Measurements from ENCODE around the gene TEX22. TPM values are rescaled to one million over a fixed set of nuclear protein-coding genes. Genes with fewer than 3 reads are reported as not detected.
A peak's percentile ranks its signal among the peaks of the same experiment; 100 is the strongest.

TEX22 gene
- total and polyA plus RNA-seq, 2 donors, result 0.85 to 1.2 TPM

- Histone ChIP-seq H3K4me3 (ENCODE audit: low read length in 2 of 2) (peak overlapping the region in 1 of 2 donors; percentile 18), H3K36me3 (ENCODE audit: control insufficient read depth in 2 of 2, insufficient read depth in 2 of 2, low read length in 1 of 2) (peaks cover 4 to 7% of the 10 kb centered on the region in 2 donors), H3K27ac (ENCODE audit: low read depth in 1 of 2, low read length in 1 of 2) (no peak overlapping the region), H3K4me1 (ENCODE audit: control insufficient read depth in 2 of 2, insufficient read depth in 2 of 2, low read length in 2 of 2) (peaks cover 8 to 9% of the 10 kb centered on the region in 2 donors), H3K27me3 (ENCODE audit: control insufficient read depth in 2 of 2, insufficient read depth in 1 of 2, low read length in 1 of 2) (no peaks in the 10 kb centered on the region), H3K9me3 (ENCODE audit: control insufficient read depth in 2 of 2, insufficient read depth in 1 of 2, low read length in 1 of 2) (no peaks in the 10 kb centered on the region)
- 12% methylated on average over 58 of the region's 58 CpGs for WGBS
- DNase-seq (ENCODE audit: low read depth in 6 of 9, low spot score in 9 of 9), result peak in 5 of 9 donors; percentile 18 to 60 (median 25)
Observed at GRCh38 chr14:105363847-105364708, 34.3 kb upstream of the TEX22 start.

DNA sequence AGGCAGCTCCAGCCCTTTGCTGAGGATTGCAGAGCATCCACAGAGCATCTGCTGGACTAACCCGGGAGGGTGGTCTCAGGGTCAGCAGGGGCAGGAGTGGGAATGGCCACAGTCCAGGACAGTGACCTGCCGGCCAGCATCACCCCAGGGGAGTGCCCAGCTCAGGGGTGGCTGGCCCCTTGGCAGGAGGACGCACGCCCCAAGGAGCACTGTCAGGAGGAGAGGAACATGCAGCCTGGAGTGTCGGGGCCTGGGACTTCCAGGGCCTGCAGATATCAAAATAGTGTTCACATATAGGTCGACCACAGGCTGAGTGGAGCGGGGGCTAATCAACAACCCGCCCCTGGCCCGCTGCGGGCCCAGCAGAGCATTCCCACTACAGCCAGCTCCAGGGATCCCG is 33.2 kb upstream of the TEX22 start:
- Histone ChIP-seq H3K27me3 (ENCODE audit: control insufficient read depth in 2 of 2, insufficient read depth in 1 of 2, low read length in 1 of 2) (no peaks in the 10 kb centered on the region), H3K9me3 (ENCODE audit: control insufficient read depth in 2 of 2, insufficient read depth in 1 of 2, low read length in 1 of 2) (no peaks in the 10 kb centered on the region), H3K4me1 (ENCODE audit: control insufficient read depth in 2 of 2, insufficient read depth in 2 of 2, low read length in 2 of 2) (peaks cover 8 to 9% of the 10 kb centered on the region in 2 donors), H3K36me3 (ENCODE audit: control insufficient read depth in 2 of 2, insufficient read depth in 2 of 2, low read length in 1 of 2) (peaks cover 4 to 7% of the 10 kb centered on the region in 2 donors), H3K27ac (ENCODE audit: low read depth in 1 of 2, low read length in 1 of 2) (no peak overlapping the region), H3K4me3 (ENCODE audit: low read length in 2 of 2) (no peak overlapping the region)
- no peak for DNase-seq (ENCODE audit: low read depth in 6 of 9, low spot score in 9 of 9)
- WGBS, result 97% methylated on average over 11 of the region's 11 CpGs

DNA sequence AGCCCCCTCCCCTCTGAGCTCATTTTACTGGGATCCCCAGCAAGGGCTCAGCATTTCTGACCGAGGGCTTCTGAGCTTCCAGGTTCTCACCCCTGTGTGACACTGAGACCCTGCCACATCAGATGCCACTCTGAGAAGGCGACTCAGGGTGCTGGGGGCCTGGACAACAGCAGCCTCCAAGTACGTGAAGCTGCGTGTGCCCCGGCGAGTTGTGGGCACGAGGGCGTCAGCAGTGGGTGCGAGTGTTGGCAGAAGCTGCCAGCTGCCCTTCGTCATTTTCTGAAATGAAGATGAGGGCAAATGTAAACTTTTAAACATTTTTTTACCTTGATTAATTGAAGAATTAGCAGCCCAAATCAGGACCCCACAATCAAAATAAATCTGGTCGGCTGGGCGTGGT is 32.7 kb upstream of the TEX22 start:
- H3K4me1 ChIP-seq (ENCODE audit: control insufficient read depth in 2 of 2, insufficient read depth in 2 of 2, low read length in 2 of 2), result peaks cover 8 to 9% of the 10 kb centered on the region in 2 donors
- DNase-seq (ENCODE audit: low read depth in 6 of 9, low spot score in 9 of 9), result no peak
- H3K36me3 ChIP-seq (ENCODE audit: control insufficient read depth in 2 of 2, insufficient read depth in 2 of 2, low read length in 1 of 2), result peaks cover 4 to 6% of the 10 kb centered on the region in 2 donors
- no peak overlapping the region for H3K27ac ChIP-seq (ENCODE audit: low read depth in 1 of 2, low read length in 1 of 2)
- WGBS, result 99% methylated on average over 12 of the region's 12 CpGs
- H3K4me3 ChIP-seq (ENCODE audit: low read length in 2 of 2), result no peak overlapping the region
- H3K9me3 ChIP-seq (ENCODE audit: control insufficient read depth in 2 of 2, insufficient read depth in 1 of 2, low read length in 1 of 2), result no peaks in the 10 kb centered on the region
- no peaks in the 10 kb centered on the region for H3K27me3 ChIP-seq (ENCODE audit: control insufficient read depth in 2 of 2, insufficient read depth in 1 of 2, low read length in 1 of 2)

DNA sequence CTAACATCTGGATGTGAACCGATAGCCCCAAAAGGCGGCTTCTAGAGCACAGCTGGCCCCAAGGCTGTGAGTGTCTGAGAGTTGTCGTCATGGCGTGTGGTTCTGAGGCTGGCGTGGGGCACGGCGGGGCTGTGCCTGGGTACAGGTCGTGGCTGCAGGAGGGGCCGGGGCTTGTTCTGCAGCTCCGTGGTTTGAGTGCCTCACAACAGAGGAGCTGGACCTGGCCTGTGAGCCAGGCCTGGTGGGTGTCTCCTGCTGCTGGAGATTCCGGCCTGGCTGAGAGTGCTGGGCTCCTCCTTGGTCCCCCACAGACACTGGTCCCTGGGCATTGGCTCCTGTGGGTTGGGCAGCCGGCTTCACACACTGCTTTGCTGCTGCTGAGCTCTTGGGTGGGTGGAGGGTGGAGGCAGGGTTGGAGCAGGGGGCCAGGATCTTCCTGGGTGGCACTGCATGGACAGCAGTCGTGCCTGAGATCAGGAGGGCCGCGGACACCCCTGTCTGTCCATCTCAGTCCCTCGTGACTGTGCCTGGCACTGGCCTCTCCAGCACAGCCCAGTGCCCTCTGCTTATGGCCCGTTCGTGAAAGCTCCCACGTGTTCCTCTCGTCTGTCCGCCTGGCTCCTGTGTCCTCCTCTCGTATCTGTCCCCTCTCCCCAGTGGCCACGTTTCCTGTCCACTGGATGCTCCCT is 31.8 kb upstream of the TEX22 start:
- Histone ChIP-seq H3K9me3 (ENCODE audit: control insufficient read depth in 2 of 2, insufficient read depth in 1 of 2, low read length in 1 of 2) (no peaks in the 10 kb centered on the region), H3K4me1 (ENCODE audit: control insufficient read depth in 2 of 2, insufficient read depth in 2 of 2, low read length in 2 of 2) (peaks cover 8 to 9% of the 10 kb centered on the region in 2 donors), H3K36me3 (ENCODE audit: control insufficient read depth in 2 of 2, insufficient read depth in 2 of 2, low read length in 1 of 2) (peaks cover 3 to 4% of the 10 kb centered on the region in 2 donors), H3K4me3 (ENCODE audit: low read length in 2 of 2) (no peak overlapping the region), H3K27ac (ENCODE audit: low read depth in 1 of 2, low read length in 1 of 2) (no peak overlapping the region), H3K27me3 (ENCODE audit: control insufficient read depth in 2 of 2, insufficient read depth in 1 of 2, low read length in 1 of 2) (no peaks in the 10 kb centered on the region)
- WGBS, result 97% methylated on average over 23 of the region's 23 CpGs
- DNase-seq (ENCODE audit: low read depth in 6 of 9, low spot score in 9 of 9), result no peak

GRCh38 chr14:105367116-105368031 is 31.0 kb upstream of the TEX22 start:
- H3K9me3 ChIP-seq (ENCODE audit: control insufficient read depth in 2 of 2, insufficient read depth in 1 of 2, low read length in 1 of 2), result no peaks in the 10 kb centered on the region
- H3K4me1 ChIP-seq (ENCODE audit: control insufficient read depth in 2 of 2, insufficient read depth in 2 of 2, low read length in 2 of 2), result peaks cover 8 to 9% of the 10 kb centered on the region in 2 donors
- WGBS, result 97% methylated on average over 34 of the region's 34 CpGs
- no peaks in the 10 kb centered on the region for H3K27me3 ChIP-seq (ENCODE audit: control insufficient read depth in 2 of 2, insufficient read depth in 1 of 2, low read length in 1 of 2)
- H3K4me3 ChIP-seq (ENCODE audit: low read length in 2 of 2), result no peak overlapping the region
- peaks cover 3 to 4% of the 10 kb centered on the region in 2 donors for H3K36me3 ChIP-seq (ENCODE audit: control insufficient read depth in 2 of 2, insufficient read depth in 2 of 2, low read length in 1 of 2)
- no peak for DNase-seq (ENCODE audit: low read depth in 6 of 9, low spot score in 9 of 9)
- H3K27ac ChIP-seq (ENCODE audit: low read depth in 1 of 2, low read length in 1 of 2), result no peak overlapping the region

GRCh38 chr14:105368032-105368417 is 30.3 kb upstream of the TEX22 start:
- Histone ChIP-seq H3K27me3 (ENCODE audit: control insufficient read depth in 2 of 2, insufficient read depth in 1 of 2, low read length in 1 of 2) (no peaks in the 10 kb centered on the region), H3K36me3 (ENCODE audit: control insufficient read depth in 2 of 2, insufficient read depth in 2 of 2, low read length in 1 of 2) (peaks cover 3 to 4% of the 10 kb centered on the region in 2 donors), H3K4me3 (ENCODE audit: low read length in 2 of 2) (no peak overlapping the region), H3K27ac (ENCODE audit: low read depth in 1 of 2, low read length in 1 of 2) (no peak overlapping the region), H3K4me1 (ENCODE audit: control insufficient read depth in 2 of 2, insufficient read depth in 2 of 2, low read length in 2 of 2) (peaks cover 8 to 9% of the 10 kb centered on the region in 2 donors), H3K9me3 (ENCODE audit: control insufficient read depth in 2 of 2, insufficient read depth in 1 of 2, low read length in 1 of 2) (no peaks in the 10 kb centered on the region)
- no peak for DNase-seq (ENCODE audit: low read depth in 6 of 9, low spot score in 9 of 9)
- 98% methylated on average over 20 of the region's 20 CpGs for WGBS

DNA sequence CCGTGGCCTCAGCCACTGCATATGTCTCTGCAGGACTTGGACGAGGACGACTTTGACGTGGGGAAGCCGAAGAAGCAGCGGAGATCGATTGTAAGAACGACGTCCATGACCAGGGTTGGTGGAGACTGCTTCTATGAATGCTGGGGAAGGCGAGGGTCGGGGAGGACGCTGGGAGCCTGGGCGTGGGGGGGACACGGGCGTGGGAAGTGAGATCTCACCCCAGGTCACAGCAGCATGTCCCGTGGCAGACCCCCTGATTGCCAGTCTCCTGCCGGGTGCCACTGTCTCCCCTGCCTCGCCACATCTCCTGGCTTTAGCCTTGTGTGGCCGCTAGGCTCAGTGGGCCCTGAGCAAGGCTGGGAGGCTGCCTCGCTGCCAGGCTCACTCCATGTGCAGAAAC is 29.9 kb upstream of the TEX22 start:
- no peaks in the 10 kb centered on the region for H3K27me3 ChIP-seq (ENCODE audit: control insufficient read depth in 2 of 2, insufficient read depth in 1 of 2, low read length in 1 of 2)
- no peak overlapping the region for H3K4me3 ChIP-seq (ENCODE audit: low read length in 2 of 2)
- H3K36me3 ChIP-seq (ENCODE audit: control insufficient read depth in 2 of 2, insufficient read depth in 2 of 2, low read length in 1 of 2), result peaks cover 3 to 4% of the 10 kb centered on the region in 2 donors
- H3K4me1 ChIP-seq (ENCODE audit: control insufficient read depth in 2 of 2, insufficient read depth in 2 of 2, low read length in 2 of 2), result peaks cover 8 to 9% of the 10 kb centered on the region in 2 donors
- no peak for DNase-seq (ENCODE audit: low read depth in 6 of 9, low spot score in 9 of 9)
- no peak overlapping the region for H3K27ac ChIP-seq (ENCODE audit: low read depth in 1 of 2, low read length in 1 of 2)
- H3K9me3 ChIP-seq (ENCODE audit: control insufficient read depth in 2 of 2, insufficient read depth in 1 of 2, low read length in 1 of 2), result no peaks in the 10 kb centered on the region
- WGBS, result 98% methylated on average over 20 of the region's 20 CpGs

DNA sequence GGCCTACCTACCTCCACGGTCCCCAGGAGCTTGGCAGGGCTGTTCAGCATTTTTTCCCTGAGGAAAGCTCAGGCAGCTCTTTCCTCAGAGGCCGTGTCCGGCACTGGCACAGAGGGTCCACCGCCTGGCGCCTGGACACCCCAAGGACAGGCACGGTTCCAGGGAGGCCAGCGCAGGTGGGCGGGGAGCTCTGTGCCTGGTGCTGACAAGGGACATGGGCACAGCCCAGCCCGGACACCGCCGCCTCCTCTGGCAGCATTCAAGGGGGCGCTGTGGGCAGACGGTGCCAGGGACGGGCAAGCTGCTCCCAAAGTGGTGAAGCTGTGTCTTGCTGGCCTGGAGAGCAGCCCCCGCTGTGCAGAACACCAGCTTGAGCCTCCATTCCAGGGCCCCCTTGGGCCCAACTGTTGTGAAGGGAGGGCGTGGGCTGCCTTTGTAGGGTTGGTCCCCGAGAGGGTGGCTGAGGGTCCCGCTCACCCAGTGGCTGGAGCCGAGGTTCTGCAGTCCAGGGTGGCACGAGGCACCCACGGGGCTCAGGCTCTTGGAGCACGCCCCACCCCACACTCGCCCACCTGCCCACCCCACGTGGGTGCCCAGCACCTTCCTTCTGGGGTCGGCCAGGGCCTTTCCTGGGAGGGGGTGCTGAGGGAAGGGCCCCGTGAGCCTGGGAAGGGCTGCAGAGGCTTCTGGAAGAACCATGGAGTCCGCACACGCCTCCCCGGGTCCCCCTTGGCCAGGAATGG is 29.3 kb upstream of the TEX22 start:
- DNase-seq (ENCODE audit: low read depth in 6 of 9, low spot score in 9 of 9), result no peak
- H3K27ac ChIP-seq (ENCODE audit: low read depth in 1 of 2, low read length in 1 of 2), result no peak overlapping the region
- H3K36me3 ChIP-seq (ENCODE audit: control insufficient read depth in 2 of 2, insufficient read depth in 2 of 2, low read length in 1 of 2), result peaks cover 3 to 4% of the 10 kb centered on the region in 2 donors
- no peaks in the 10 kb centered on the region for H3K27me3 ChIP-seq (ENCODE audit: control insufficient read depth in 2 of 2, insufficient read depth in 1 of 2, low read length in 1 of 2)
- 98% methylated on average over 29 of the region's 29 CpGs for WGBS
- H3K4me3 ChIP-seq (ENCODE audit: low read length in 2 of 2), result no peak overlapping the region
- H3K9me3 ChIP-seq (ENCODE audit: control insufficient read depth in 2 of 2, insufficient read depth in 1 of 2, low read length in 1 of 2), result no peaks in the 10 kb centered on the region
- peaks cover 7 to 8% of the 10 kb centered on the region in 2 donors for H3K4me1 ChIP-seq (ENCODE audit: control insufficient read depth in 2 of 2, insufficient read depth in 2 of 2, low read length in 2 of 2)
